ENCODE results near the gene MYH11. TPM values are rescaled to one million over a fixed set of nuclear protein-coding genes. Genes with fewer than 3 reads are reported as not detected.
A peak's percentile ranks its signal among the peaks of the same experiment; 100 is the strongest.

MYH11 gene
- 100 to 1,000 TPM in 1 of 12 donors, 10 to 100 TPM in 10, not detected in 1; 11.2 to 375 (median 16.0) TPM for polyA plus RNA-seq (ENCODE audit: insufficient read length in 12 of 12)
- long read RNA-seq, donor 1, full-length matches to known transcripts = 16 of 627 reads
- long read RNA-seq, donor 1, partial matches to known transcripts = 611 of 627 reads
- long read RNA-seq, donor 1, other reads (novel, unspliced or antisense) = 0 of 627 reads
- long read RNA-seq, donor 2 = 0 reads
- long read RNA-seq, donor 3, partial matches to known transcripts = 0 of 1 reads
- long read RNA-seq, donor 3, other reads (novel, unspliced or antisense) = 0 of 1 reads
- long read RNA-seq, donor 4 = 0 reads
- long read RNA-seq, donor 5, partial matches to known transcripts = 0 of 1 reads
- long read RNA-seq, donor 5, other reads (novel, unspliced or antisense) = 0 of 1 reads
- long read RNA-seq, donor 6 = 0 reads
- long read RNA-seq, donor 7 = 0 reads
- long read RNA-seq, donor 8 = 0 reads
- long read RNA-seq, donor 9, full-length matches to known transcripts = 1 of 1 reads
- long read RNA-seq, donor 9, partial matches to known transcripts = 0 of 1 reads
- long read RNA-seq, donor 9, other reads (novel, unspliced or antisense) = 0 of 1 reads
- long read RNA-seq, donor 10 = 0 reads
- long read RNA-seq, donor 11 = 0 reads

- no peak for DNase-seq
Measured at GRCh38 chr16:15856901-15857698, at the start of gene MYH11. Gene MYH11, minus strand, starts transcription at chr16:15857028. Its CDS starts 18,776 bp downstream, at chr16:15838252.

- DNase-seq = no peak
Measured at GRCh38 chr16:15906439-15906838, 49.6 kb upstream of the MYH11 start.

- no peak for DNase-seq
Measured at GRCh38 chr16:15903960-15904359, 47.1 kb upstream of the MYH11 start.

GRCh38 chr16:15900901-15901500, 44.2 kb upstream of the MYH11 start:
- no peak for DNase-seq

- DNase-seq = no peak
Measured at GRCh38 chr16:15900357-15900756, 43.5 kb upstream of the MYH11 start.

- no peak for DNase-seq
Measured at GRCh38 chr16:15899538-15900100, 42.8 kb upstream of the MYH11 start.

GRCh38 chr16:15898654-15899053, 41.8 kb upstream of the MYH11 start:
- DNase-seq = no peak

- no peak for DNase-seq
Measured at GRCh38 chr16:15897834-15898254, 41.0 kb upstream of the MYH11 start.

- no peak for DNase-seq
Measured at GRCh38 chr16:15897121-15897780, 40.4 kb upstream of the MYH11 start.

GRCh38 chr16:15894571-15895374, 37.9 kb upstream of the MYH11 start:
- DNase-seq = no peak

GRCh38 chr16:15891508-15891907, 34.7 kb upstream of the MYH11 start:
- no peak for DNase-seq

GRCh38 chr16:15888072-15888976, 31.5 kb upstream of the MYH11 start, which contains the start of gene CEP20:
Gene CEP20, minus strand, starts transcription at chr16:15888603. Its CDS starts 18 bp downstream, at chr16:15888585.
- DNase-seq = peak; percentile 99

GRCh38 chr16:15887283-15887682, 30.5 kb upstream of the MYH11 start:
- no peak for DNase-seq

- DNase-seq = no peak
Measured at GRCh38 chr16:15886078-15886477, 29.2 kb upstream of the MYH11 start.

GRCh38 chr16:15885560-15886001, 28.8 kb upstream of the MYH11 start:
- DNase-seq = no peak

GRCh38 chr16:15882563-15882962, 25.7 kb upstream of the MYH11 start:
- no peak for DNase-seq

- DNase-seq = no peak
Measured at GRCh38 chr16:15881794-15882379, 25.1 kb upstream of the MYH11 start.
